Stimulated activated CD8-positive, alpha-beta memory T cell treated with anti-CD3 and anti-CD28 coated beads, Interleukin-12 subunit alpha, Interleukin-12 subunit beta, amount 100 ng/mL, for 4 hours (primary cell): ENCODE results near the gene JMJD1C.
"Not testable (repeated sequence)": the region's sequence is repeated elsewhere in the genome, so short reads cannot be mapped to it uniquely, and the experiment has no call there.

Experiments used
- DNase-seq: peaks from one replicate; pipeline ENCODE4 v3.0.0-alpha.2; 2020; ENCODE audit warnings: low read depth

The JMJD1C gene

GRCh38 chr10:63465293-63466143 is at the start of gene JMJD1C:
JMJD1C (minus strand) TSS chr10:63465977; CDS start chr10:63465662, 315 bp downstream.
- DNase-seq = peak; percentile 49

GRCh38 chr10:63515002-63515763 is 49.4 kb upstream of the JMJD1C start:
- no peak for DNase-seq

GRCh38 chr10:63506554-63506953 is 40.8 kb upstream of the JMJD1C start:
- DNase-seq = no peak

- no peak for DNase-seq
These were observed 39.8 kb upstream of the JMJD1C start for GRCh38 chr10:63505562-63505961.

- DNase-seq = no peak
These were observed 38.5 kb upstream of the JMJD1C start for GRCh38 chr10:63504145-63504881.

- DNase-seq = no peak
These were observed 37.6 kb upstream of the JMJD1C start for GRCh38 chr10:63503395-63503794.

- DNase-seq = no peak
These were observed 37.1 kb upstream of the JMJD1C start for GRCh38 chr10:63502832-63503231.

GRCh38 chr10:63501954-63502353 is 36.2 kb upstream of the JMJD1C start:
- no peak for DNase-seq

GRCh38 chr10:63500551-63500950 is 34.8 kb upstream of the JMJD1C start:
- not testable (repeated sequence) for DNase-seq

GRCh38 chr10:63498665-63499064 is 32.9 kb upstream of the JMJD1C start:
- DNase-seq = no peak

- no peak for DNase-seq
These were observed 31.5 kb upstream of the JMJD1C start for GRCh38 chr10:63497321-63497720.

GRCh38 chr10:63496561-63496960 is 30.8 kb upstream of the JMJD1C start:
- no peak for DNase-seq

GRCh38 chr10:63494951-63495350 is 29.2 kb upstream of the JMJD1C start:
- DNase-seq = no peak

- no peak for DNase-seq
These were observed 27.2 kb upstream of the JMJD1C start for GRCh38 chr10:63493004-63493403.

GRCh38 chr10:63492317-63492690 is 26.5 kb upstream of the JMJD1C start:
- DNase-seq = not testable (repeated sequence)

- no peak for DNase-seq
These were observed 26.0 kb upstream of the JMJD1C start for GRCh38 chr10:63491588-63492316.

GRCh38 chr10:63489838-63490237 is 24.1 kb upstream of the JMJD1C start:
- DNase-seq = no peak

- no peak for DNase-seq
These were observed 22.2 kb upstream of the JMJD1C start for GRCh38 chr10:63487990-63488389.

GRCh38 chr10:63483983-63484382 is 18.2 kb upstream of the JMJD1C start:
- DNase-seq = no peak

GRCh38 chr10:63481815-63482421 is 16.1 kb upstream of the JMJD1C start:
- DNase-seq = no peak

- DNase-seq = no peak
These were observed 14.5 kb upstream of the JMJD1C start for GRCh38 chr10:63480237-63480636.
